ENCODE data around the gene MICAL3.

- TF ChIP-seq EP300 (IDR thresholded peaks at IDR 0.05) (no peak), POLR2A (IDR thresholded peaks at IDR 0.05) (no peak), CTCF (IDR thresholded peaks at IDR 0.05) (no peak), POLR2AphosphoS5 (IDR thresholded peaks at IDR 0.05) (no peak)
Observed at GRCh38 chr22:17954200-17954859, 70.0 kb downstream of the MICAL3 start.
